ENCODE results near the gene CARD18.

Gene CARD18, protein sequence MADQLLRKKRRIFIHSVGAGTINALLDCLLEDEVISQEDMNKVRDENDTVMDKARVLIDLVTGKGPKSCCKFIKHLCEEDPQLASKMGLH

DNA sequence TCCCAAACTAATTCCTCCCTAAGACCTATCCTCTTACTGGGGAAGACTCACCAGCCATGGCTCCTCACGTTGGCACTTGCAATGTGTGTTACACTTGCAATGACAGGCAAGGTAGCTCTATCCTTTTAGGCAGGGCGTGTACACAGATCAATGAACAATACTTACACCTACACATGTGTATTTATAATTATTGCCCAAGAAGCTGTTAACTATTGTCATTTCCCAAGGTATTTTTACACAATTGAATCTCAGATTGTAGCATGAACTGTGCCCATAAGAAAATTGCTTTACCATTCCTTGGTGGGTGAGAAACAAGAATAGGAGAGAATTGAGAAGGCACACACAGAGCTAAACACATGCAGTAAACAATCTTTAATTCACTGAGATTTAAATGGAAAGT, at the start of gene CARD18:
Gene CARD18, minus strand, starts transcription at position 101 of the 400 bp plus-strand sequence. Its CDS starts 43 bp downstream, at position 58.
- H3K4me3 ChIP-seq (ENCODE audit: low read depth, low read length) = no peak within 1 kb of the TSS

DNA sequence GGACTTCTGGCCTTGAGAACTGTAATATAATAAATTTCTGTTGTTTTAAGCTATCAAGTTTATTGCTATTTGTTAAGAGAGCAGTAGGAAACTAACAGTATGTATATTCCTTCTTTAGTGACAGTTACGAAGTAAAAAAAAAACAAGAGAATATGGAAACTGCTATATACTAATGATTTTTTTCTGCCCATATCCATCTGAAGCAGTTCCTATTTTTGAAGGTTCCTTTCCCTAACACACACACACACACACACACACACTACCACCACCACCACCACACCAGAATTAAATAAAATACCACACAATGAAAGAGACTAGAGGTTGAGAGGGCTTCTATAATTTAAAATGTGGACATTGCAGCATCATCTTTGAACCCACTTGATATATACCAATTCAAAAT, 44.4 kb upstream of the CARD18 start:
- H3K4me3 ChIP-seq (ENCODE audit: low read depth, low read length) = no peak overlapping the region

DNA sequence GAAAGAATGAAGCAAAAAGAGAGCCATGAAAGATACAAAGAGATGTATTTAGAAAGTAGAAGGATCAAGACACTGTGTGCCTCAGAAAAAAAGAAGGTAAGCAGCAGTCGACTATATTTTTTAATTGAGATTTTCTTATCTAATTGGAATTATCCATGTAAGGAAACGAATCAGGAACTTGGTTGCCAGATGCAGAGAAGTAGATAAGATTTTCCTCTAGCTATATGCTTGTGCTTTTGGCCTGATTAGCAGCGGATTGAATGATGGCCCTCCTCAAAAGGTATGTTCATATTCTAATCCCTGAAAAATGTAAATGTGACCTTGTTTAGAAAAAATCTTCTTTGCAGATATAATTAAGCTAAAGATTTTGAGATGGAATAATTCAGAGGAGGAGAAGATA, 43.9 kb upstream of the CARD18 start:
- no peak overlapping the region for H3K4me3 ChIP-seq (ENCODE audit: low read depth, low read length)

DNA sequence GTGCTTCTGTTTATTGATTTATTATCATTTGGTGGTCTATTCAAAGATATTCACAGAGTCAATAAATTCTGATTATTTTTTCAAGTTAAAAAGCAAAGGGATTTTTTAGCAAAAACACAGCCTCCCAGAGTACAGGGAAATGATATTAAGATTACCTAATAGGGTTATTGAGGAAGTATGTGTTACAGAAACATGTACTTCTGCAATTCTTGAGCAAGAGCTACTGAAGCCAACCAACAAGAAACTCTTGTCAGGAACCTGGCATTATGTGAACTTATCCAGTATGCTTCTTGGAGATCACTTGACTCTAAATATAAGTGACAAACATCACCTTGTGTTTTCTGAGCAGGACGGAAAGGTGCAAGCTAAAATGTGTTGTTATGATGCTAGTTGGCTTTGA, 42.0 kb upstream of the CARD18 start:
- no peak overlapping the region for H3K4me3 ChIP-seq (ENCODE audit: low read depth, low read length)

DNA sequence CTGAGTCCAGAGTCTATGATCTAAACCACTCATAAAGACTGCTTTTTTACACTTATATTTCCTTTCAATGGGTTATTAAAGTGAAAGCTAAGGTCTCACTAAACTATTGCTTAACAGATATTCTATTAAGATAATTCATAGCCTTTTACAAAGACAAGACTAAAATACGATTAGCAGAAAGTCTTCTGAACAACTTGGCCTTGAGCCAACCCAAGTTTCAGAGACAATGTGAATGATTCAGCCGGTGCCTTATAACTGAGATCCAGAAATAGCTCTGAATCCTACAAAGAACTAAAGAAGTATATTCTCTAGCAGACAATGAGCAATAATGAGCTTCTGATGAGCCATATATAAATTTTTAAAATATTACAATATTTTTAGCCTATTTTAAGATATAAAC, 41.5 kb upstream of the CARD18 start:
- H3K4me3 ChIP-seq (ENCODE audit: low read depth, low read length) = no peak overlapping the region

DNA sequence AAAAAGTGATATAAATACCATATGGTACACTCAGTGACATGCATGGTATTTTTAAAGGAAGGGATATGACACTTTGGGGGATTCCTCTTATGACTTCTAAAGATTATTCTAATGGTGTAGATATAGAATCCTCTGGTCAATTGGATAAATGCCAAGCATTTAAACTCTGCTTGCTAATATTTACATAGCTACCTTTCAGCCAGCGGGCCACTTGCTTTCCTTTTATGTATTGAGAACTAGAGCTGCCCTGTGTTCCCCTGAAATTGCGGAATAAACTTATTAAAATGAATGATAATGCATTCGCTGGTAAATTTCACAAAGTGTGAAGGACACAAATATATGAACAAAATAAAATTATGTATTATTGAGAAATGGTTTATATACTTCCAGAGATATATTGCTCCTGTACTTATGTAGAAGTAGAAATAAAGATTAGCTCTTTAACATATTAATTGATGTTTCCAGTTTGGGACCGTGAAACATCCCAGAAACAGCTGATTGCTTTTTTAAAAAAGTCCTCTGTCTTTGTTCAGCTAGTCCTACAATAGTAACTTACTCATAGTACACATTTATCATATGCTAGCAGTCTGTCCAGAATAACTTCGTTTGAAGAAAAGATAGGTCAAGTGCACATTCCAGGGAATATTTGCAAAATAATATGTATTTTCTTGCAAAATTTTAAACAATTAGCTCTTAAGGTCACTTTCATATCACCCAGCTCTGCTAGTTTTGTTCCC, 40.1 kb upstream of the CARD18 start:
- no peak overlapping the region for H3K4me3 ChIP-seq (ENCODE audit: low read depth, low read length)

DNA sequence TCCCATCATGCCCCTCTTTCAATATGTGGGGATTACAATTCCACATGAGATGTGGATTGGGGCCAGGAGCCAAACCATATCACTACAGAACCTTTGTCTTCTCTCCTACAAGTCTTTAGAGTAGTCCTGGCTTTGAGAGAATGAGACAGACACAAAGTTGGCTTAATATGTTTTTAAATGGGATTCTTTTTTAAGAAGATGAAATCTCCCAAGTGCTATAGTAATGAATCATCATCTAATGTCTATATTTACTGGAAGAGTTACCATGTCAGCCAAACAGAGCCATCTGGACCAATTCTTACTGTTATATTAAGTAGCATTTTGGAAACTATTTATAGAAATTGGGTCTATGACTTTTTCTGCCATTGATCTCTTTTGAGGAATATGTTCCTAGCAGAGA, 38.1 kb upstream of the CARD18 start:
- no peak overlapping the region for H3K4me3 ChIP-seq (ENCODE audit: low read depth, low read length)

DNA sequence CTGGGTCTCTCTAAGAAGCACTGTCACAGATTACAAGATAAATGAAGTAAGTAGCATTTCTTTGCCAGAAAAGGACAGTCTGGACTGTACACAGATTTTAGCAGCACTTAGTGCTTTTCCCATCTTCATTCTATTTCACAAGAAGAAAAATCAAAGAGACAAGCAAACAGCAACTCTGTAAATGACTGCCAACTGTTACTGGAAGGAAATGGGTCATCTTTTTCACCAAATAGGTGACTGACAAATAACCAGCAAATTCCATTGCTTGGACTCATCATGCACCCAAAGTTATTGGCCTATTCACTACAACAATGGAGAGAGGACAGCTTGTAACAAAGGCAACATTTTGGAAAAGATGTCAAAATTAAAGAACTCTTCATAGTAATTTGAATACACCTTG, 28.9 kb upstream of the CARD18 start:
- no peak overlapping the region for H3K4me3 ChIP-seq (ENCODE audit: low read depth, low read length)

DNA sequence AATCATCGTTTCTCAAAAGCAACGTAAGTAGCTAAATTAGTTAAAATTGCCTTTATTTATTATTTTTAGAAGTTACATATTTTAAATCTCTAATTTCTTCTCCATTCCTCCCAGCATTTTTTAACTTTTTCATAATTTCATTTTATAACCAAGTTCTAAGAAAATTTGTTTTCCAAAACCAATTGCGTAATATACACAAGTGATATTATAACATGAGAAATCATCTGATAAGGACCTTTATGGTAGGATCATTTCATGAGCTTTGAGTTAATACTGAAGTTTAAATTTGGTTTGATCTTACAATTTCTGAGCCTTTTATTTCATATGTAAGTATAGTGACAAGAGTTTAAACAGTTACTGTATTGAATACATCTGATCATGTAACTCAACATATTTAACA, 27.7 kb upstream of the CARD18 start:
- no peak overlapping the region for H3K4me3 ChIP-seq (ENCODE audit: low read depth, low read length)

DNA sequence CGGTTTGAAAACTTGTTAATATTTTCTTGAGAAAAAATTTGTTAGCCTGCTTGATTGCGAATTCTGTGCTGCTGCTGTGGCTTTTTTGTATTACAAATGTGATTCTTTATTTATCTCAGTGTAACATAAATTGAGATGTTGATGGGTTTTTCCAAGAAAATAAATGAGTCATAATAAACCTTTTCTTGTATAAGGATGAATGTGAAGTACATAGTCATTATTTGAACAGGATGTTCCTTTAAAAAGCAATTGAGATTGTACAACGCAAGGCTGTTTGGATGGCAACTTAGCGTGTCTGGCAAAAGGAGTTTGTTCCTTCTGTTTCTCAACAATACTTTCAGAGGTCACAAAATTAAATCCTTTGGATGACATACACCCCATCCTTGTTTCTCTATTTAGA, 24.6 kb upstream of the CARD18 start:
- no peak overlapping the region for H3K4me3 ChIP-seq (ENCODE audit: low read depth, low read length)

DNA sequence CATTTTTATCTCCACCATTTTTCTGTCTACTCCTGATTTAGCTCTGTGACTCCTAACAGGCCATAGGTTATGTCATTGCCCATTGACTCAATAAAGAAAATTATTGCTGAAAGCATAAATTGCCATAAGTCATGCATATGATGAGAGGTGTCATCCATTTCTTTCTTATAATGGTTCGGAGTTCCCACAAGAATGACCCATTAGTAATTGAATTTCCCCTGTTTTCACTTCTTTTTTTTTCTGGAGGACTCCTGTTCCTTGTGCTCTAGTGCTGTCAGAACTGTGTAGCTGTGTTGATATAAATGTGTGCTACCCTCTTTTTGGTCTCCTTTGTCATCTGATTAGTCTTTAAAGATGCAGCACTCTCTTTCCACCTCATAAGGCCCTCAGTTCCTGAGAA, 22.9 kb upstream of the CARD18 start:
- no peak overlapping the region for H3K4me3 ChIP-seq (ENCODE audit: low read depth, low read length)

DNA sequence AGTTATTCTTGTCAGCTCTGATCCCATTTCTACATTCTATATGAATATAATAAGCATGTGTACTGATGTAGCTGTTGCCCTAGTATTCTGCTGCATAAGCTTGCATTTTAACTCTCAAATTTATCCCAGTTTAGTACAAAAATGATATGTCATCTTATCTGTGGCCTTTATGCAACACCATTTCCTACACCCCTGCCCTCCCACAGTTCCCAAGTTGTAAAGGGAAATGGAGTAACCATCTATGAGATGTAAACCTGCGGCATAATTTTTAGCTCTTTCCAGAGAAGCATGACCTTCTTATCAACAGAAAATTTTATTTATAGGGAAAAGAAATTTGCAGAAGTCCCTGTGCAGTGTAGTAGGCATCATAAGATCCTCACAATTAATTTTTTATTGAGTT, 18.9 kb upstream of the CARD18 start:
- no peak overlapping the region for H3K4me3 ChIP-seq (ENCODE audit: low read depth, low read length)

DNA sequence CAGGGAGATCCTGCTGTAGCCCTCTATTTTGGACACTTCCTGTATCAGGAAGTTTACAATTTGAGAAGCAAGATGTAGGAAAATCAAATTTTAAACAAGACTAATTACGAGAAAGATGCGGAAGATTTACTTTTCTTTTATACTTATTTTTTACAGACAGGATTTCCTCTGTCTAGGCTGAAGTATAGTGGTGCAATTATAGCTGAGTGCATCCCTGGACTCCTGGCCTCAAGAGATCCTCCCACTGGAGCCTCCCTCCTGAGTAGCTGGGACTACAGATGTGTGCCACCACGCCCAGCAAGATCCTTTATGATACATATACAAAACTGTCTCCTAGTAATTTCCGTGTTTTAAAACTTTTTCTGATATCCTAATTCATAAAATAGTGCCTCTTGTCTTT, 17.2 kb upstream of the CARD18 start:
- H3K4me3 ChIP-seq (ENCODE audit: low read depth, low read length) = no peak overlapping the region

DNA sequence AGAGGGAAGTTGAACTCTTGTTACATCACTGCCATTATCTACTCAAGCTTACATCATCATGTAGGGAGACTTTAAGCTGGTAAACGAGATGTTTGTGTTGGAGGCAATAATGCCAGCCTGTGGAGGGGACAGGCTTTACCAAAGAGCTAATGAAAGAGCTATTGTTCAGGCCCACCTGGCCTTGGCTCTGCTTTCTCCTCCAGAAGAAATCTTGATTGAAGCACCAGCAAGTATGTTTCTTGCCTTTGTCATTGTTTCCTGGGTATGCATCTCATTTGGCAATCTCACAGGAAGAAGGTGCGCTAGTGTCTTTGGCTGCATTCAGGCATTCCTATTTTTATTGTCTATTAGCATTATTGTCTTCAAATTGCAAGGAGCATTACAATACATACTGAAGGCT, 16.7 kb upstream of the CARD18 start:
- H3K4me3 ChIP-seq (ENCODE audit: low read depth, low read length) = no peak overlapping the region

DNA sequence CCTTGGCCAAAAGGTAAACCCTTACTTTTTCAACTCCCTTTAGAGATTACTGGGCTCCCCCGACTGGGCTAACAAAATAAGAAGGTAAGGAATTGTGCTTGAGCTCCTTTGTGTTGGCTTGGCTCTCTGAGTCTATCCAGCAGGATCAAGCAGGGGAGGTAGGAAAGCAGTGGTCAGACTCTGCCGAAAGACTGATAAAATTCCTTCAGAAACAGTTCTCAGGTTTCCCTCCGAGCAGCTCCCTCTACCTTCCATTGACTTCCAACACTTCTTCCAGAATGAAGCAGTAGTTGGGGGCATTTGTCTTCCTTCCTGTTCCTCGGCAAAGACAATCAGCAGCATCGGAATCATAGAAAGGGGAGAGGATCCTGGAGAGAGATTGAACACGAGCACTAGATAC, 16.1 kb upstream of the CARD18 start:
- H3K4me3 ChIP-seq (ENCODE audit: low read depth, low read length) = no peak overlapping the region

DNA sequence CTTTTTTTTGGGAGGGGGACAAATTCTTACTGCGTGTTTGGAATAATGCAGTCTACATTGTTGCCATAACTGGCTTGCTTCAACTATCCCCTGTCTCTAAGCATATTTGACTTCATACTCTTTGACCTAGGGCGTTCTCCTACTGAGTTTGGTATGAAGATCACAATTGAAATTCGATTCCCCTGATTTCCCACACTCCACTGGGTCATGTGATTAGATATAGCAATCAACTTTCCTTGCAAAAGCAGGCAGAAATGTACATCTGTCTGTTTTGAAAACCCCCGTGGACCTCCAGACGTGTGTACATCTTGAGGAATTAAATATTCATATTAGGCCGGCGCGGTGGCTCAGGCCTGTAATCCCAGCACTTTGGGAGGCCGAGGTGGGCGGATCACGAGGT, 13.8 kb upstream of the CARD18 start:
- no peak overlapping the region for H3K4me3 ChIP-seq (ENCODE audit: low read depth, low read length)

DNA sequence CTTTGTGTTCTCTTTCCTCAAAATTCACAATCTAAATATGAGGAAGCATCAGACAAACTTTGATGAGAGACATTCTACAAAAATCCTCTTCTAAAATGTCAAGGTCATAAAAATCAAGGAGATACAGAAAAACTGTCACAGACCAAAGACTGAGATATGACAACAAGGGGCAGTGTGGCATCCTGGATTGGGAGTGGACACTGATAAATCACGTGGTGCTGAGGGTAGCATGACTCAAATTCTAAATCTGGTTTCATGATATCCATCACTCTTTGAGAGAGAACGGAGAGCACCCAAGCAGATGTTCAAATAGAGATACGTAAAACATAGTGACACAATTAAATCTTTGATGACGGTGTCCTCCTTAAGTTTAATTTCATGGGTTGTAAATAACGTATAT, 13.0 kb upstream of the CARD18 start:
- H3K4me3 ChIP-seq (ENCODE audit: low read depth, low read length) = no peak overlapping the region

DNA sequence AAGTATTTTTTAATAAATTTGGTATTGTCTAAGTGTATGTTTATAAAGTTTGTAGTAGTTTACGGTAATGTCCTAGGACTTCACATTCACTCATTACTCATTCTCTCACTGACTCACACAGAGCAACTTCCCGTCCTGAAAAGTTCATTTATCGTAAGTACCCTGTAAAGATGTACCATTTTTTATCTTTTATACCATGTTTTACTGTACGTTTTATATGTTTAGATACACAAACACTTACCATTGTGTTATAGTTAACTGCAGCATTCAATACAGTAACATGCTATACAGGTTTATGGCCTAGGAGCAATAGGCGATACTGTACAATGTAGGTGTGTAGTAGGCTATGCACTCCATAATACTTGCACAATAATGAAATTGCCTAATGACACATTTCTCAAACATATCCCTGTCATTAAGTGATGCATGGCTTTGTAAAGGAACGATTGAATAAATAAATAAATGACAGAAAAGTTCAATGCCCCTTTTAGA, 12.5 kb upstream of the CARD18 start:
- no peak overlapping the region for H3K4me3 ChIP-seq (ENCODE audit: low read depth, low read length)

DNA sequence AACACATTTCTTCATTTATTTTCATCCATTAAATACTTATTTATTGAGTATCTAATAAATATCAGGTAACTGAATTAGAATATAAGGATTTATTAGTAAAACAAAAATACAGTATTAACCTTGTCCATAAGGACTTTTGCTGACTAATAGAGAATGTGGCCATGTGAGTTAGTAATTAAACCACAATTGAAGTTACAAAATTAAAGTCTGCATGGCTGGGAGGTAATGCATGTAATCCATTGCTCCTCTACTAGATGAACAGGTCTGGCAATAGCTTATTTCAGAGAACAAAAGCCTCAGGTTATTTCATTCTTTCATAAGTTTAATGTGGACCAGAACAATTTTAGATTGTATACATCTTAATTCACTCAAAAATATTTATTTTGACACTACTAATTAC, 9.9 kb upstream of the CARD18 start:
- no peak overlapping the region for H3K4me3 ChIP-seq (ENCODE audit: low read depth, low read length)

DNA sequence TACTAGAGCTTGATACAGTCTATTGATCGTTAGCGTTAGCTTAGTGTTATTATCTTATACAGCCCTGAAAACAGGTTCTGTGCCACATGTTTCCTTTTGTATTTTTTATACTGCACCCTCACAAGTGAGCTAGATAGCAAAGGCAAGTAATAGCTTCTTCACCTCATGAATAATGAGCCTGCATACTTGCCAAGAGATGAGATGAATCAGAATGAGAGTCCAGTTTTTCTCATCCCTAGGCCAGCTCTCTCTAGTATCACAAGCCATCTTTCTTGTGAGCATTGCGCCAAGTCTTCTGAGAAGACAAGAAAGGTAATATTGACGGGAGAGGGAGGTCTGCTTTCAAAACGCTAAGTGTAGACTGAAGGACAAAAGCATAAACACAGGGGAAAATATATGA, 8.7 kb upstream of the CARD18 start:
- H3K4me3 ChIP-seq (ENCODE audit: low read depth, low read length) = no peak overlapping the region

DNA sequence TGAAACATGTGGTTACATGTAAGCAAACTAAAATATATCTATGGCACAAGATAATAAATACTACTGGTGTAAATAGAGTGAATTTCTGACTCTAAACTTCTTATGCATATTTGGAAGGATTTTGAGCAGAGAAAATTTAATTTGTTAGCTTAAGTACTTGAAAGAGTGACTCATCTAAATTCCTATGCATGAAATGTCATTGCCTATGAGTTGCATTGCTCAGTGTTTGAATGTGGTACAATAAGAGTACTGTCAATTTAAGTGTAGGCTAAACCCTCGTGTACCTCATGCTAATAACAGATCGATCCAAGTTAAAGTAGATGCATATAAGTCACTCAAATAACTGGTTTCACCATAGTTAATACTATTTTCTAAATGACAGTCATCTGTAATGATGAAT, 5.3 kb upstream of the CARD18 start:
- H3K4me3 ChIP-seq (ENCODE audit: low read depth, low read length) = no peak overlapping the region

DNA sequence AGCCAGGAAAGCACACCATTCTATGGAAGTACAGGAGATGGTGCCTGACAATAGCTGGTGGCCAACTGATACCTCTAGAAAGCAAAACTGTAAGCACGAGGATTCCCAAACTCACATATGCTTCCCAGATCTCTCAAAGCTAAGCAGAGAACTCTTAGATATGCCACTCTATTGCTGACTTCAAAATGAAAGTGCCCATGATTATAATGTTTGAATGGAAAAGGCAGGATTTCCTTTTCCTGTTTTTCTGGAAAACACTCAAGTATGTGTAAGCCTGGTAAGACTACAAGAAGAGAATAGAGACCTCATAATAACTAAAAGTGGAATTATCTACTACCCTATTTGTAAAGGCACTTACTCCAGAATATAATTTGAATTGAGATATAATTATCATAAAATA, 2.6 kb upstream of the CARD18 start:
- no peak overlapping the region for H3K4me3 ChIP-seq (ENCODE audit: low read depth, low read length)

DNA sequence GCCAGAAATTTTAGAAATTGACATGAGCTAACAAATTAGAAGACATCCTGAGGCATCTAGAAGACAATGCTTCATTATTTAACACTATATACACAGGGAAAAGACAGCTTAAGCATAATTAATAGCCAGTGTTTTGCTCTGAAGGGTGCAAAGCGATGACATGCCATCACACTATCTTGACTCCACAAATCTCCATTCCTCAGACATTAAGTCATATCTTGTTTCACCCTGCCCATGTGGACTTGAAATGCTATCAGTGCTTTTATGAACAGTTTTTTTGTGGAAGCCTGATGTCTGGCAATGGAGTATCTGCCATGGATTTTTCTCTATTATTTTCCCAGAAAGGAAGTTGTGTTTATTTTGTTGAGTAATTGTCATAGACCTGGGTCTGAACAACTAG, 2.3 kb downstream of the CARD18 start:
- H3K4me3 ChIP-seq (ENCODE audit: low read depth, low read length) = no peak overlapping the region
